ENCODE data around the gene ILDR1.

ILDR1 gene

DNA sequence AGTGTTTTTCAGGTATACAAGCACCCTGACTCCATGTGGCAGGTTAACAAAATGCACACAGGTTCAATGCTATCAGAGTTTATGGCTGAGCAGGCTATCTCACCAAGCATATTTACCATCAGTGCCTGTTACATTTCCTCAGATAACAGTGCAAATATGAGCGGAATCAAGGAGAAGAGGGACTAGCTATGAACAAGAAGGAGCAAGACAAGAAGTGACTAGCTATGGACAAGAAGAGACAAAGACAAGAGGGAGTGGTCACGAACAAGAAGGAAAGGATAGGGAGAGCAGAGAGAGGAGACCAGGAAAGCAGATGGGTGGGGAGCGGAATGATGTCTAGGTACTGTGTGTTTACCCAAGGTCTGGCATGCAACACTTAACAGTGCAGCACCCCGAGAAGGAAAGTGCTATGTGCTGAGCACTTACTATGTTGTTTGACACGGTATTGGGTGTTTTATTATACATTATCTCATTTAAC is 8.6 kb downstream of the ILDR1 start:
- no peak for DNase-seq

DNA sequence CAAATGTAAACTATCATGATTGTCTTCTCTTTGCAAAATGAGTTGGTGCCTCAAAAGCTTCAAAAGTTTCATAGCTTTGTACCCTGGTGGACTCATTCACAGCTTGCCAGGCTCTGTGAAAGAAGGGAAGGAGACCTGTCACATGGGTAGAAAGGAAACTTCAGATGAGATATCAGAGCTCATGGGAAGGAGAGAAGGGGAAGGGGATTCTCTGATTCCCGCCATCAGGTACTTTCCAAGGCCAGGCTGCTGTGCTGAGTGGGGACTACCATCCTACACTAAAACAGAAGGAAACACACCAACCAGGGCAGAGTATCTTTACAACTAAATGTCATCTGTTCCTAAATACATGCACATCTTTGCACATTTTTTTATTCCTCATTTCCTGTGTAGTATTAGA is 9.2 kb downstream of the ILDR1 start:
- DNase-seq = no peak

DNA sequence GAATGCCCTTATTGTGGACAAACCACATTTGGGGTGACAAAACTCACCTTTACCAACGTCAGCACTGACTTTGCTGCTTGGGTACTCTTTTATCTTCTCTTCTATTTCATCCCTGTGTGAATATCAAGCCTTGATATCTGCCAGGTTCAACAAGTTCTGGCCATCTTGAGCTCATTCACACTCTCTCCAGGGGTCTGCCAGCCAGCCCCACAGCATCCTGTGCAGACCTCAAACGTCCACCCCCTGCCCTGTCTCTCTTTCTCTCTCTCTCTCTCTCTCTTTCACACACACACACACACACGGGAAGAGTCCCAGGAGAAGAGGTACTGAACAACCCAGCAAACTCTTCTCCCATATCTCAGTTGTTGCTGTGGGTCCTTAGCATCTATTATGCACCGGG is 10.7 kb downstream of the ILDR1 start:
- DNase-seq = no peak

DNA sequence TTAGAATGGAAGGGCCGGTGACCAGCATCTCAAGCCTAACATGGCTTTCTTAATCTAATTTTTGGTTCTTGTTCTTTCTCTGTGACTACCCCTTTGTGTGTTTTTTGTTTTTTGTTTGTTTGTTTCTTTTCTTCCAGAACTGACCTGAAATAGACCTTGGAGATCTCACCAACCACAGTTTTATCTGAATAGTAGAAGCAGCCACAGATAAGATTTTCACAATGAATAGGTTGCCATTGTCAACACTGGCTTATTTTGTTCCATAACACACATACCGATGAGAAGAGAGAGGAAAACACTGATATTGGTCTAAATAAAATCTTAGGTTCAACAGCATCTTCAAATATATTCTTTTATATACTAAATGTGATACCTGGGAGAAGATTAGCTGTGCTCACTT is 11.5 kb downstream of the ILDR1 start:
- no peak for DNase-seq

DNA sequence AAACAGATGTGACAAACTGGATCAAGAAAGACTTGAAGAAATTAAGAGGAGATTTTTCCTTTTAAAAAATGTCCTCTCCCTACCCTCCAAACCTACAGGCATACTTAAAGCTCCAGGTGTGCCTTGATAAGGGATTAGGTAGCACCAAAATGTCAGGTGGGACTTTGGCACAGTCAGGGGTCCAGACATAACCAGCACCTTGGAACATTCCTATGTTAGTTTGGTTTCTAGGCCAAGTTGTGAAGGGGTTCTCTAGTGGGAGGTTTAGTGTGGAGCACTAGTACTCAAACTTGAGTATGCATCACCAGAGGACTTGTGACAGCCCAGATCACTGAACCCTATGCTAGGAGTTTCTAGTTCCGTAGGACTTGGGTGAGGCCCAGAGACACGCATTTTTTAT is 13.9 kb downstream of the ILDR1 start:
- no peak for DNase-seq

DNA sequence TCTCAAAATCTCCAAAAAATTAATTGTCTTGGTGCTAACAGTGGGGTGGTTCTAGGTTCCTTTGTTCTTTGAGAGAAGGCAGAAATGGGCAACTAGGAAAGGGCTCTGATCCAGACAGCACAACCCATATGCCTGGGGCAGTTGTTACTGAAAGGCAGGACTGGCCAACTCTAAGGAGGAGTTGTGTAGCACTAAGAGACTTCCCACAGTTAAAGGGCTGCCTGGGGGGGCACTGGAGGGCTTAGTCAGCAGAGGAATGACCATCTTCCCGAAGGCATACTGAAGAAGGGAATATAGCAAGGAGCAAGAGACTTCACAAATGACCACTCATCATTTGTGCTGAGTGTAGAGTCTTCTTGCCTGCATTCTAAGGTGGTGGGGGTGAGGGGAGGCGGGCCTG is 15.8 kb downstream of the ILDR1 start:
- DNase-seq = no peak

DNA sequence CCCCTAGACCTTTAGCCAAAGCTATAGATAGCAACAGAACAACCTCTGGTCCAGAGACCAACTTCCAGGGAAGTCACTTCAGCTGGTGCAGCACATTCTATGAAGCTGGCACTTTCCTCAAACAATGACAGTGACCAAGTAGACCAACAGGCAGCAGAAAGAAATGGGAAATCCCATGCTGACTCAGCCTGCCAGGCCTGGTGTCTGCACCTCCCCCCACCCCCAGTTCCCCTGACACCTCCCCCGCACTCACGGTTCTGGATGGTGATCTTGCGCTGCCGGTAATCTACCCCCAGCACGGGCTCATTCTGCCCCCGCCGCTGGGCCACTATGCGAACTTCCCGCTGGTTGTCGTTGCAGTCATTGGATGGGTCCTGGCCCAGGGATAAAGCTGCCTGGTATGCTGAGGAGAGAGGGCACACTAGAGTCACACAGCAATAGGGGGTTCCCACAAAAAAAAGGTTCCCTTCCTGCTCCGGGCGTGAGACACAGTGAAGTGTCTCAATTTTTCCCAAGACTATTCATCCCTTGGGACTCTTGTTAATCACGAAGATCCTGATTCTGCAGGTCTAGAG is 17.0 kb downstream of the ILDR1 start:
- DNase-seq = no peak

DNA sequence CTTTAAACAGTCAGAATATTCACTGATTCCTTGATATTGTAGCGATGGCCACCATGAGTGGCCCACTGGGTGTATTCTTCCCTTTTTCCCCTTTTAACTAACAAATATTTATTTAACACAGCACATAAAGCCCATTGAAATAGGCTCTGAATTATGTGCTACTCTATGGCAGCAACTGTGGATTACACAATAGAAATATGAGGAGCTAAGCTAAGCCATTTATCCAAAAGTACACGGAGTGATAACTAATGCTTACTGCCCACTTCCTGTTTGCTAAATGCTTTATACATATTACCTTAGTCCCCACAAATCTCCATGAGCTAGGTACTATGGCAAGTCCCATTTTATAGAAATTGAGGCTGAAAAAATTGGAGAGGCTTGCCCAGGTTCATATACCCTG is 17.9 kb downstream of the ILDR1 start:
- DNase-seq = no peak

DNA sequence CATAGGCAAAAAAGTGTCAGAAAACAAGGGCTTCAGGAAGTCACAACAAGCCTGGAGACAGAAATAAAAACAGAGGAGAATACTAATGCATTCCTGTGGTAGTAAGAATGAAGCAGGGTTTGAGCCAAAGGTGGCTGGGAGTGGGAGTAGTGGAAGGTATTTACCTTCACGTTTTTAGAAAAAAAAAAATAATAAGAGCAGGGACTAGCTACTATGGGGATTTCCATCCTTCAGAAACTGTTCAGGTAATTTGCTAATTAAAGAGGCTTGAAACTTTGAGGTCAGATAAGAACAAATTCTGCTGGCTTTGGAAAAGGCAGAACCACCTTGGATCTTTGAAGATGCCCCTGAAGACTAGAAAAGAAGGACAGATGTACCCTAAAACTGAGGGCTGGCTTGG is 18.4 kb downstream of the ILDR1 start:
- DNase-seq = no peak

DNA sequence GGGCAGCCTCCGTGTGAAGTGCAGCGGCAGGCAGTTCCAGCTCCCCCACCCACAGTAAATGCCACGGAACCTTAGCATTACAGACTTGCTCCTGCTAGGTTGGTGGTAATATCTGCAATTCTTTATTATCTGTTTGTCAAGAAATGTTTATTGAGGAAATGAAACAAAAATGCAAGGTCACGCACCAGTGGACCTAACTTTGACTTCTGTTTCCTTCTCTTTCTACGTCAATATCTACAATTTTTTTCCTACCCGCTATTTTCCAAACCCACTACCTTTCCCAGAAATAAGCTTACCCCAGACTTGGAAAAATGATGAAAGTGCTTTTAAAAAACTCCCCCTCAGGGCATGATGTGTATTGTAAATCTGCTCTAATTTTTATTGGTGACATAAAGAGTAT is 18.9 kb downstream of the ILDR1 start:
- DNase-seq = no peak

DNA sequence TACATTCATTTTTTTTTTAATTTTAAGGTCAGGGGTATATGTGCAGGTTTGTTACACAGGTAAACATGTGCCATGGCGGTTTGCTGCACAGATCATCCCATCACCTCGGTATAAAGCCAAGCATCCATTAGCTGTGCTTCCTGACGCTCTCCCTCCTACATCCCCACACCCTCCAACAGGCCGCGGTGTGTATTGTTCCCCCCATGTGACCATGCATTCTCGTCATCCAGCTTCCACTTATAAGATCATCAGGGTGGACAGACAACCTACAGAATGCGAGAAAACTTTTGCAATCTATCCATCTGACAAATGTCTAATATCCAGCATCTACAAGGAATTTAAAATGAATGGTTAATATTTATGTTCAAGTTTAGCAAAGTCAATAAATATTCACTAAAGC is 19.4 kb downstream of the ILDR1 start:
- DNase-seq = no peak

DNA sequence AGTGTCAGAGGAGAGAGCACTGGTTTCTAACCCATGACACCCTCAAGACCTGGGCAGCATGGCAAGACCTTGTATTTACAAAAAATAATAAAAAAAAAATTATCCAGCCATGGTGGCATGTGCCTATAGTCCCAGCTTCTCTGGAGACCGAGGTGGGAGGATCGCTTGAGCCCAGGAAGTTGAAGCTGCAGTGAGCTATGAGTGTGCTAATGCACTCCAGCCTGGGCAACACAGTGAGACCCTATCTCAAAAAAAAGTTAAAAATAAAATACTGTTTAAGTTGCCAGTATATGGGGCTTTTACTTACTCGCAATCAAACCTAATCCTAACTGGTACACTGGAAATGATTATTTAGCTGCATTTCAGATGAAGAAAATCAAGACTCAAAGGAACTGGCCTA is 20.2 kb downstream of the ILDR1 start:
- DNase-seq = no peak

DNA sequence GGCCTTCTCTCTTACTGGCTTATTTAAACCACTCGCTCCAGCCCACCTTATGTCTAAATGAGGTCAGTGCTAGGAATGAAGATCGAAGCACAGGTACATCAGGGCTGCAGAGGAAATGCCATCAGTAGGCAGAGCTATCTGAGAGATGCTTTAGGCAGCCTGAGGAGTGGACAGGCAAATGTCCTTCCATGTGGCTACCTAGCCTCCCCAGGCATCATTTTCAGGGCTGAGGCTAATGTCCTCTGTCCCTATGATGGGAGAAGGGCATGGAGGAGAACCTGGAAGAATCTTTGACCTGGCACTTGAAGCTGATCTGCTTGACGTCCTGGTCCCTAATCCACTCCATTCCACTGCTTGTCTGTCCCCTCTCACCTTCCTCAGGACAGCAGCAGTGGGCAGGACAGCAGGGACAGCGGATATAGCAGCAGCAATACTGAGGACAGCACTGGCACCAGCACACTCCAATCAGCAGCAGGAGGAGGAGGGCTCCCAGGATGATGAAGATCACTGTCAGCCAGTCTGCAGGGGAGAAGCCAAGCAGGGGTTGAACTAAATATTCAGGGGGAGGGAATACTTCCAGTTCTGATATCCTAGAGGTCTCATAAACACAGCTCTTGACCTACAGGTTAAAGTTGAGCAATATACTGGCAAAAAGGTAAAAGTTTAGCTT is 21.0 kb downstream of the ILDR1 start:
- DNase-seq = no peak

DNA sequence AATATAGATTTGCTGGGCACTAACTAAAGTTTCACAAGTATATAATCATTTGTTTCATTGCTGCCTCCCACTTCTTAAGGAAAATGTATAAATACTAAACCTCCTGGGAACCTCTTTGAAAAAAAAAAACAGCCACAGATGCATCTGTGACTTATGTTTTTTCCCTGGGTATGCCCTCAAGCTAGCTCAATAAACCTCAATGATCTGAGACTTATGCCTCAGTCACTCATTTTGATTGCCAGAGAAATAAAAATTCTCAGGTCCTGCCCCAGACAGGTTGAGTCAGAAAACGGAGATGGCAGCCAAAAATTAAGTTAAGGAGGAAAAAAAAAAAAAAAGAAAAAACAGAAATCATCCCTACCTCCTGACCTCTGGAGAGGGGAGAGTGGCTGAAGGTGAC is 22.1 kb downstream of the ILDR1 start:
- DNase-seq = no peak

DNA sequence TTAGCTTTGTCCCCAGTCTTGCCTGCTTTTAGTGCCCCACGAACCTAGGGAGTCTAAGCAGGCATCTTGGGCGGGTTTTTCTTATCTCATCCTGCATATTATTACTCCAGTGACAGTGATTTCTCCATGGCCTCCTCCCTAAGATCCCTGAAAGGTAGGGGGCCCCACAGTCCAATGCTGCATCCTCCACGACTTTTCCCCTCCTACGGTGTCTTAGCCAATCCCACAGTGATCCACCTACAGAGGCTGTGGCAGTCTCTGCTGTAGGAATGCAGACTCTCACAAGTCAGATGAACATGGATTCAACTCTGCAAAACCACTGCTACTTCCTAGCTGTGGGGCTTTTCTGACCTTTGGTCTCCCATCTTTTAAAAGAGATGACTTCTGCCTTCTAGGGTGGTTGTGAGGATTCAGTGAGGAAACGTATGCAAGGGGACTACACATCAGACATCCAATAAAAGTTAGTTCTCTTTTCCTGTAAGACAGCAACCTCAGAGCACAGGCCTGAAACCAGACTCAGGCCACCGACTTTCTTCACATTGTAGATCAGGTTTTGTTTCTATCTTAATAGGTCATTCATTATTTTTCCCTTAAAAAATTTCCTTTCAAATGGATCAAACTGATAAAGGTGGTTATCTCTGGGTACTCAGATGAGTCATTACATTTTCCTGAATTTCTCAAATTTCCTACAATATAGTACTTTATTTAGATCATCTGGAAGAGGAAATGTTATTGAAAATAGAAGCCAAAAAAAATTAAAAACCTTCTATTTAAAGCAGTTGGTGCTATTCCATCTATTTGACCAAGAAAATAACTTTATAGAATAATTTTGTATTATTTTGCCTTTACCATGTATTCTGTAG is 23.2 kb downstream of the ILDR1 start:
- no peak for DNase-seq

DNA sequence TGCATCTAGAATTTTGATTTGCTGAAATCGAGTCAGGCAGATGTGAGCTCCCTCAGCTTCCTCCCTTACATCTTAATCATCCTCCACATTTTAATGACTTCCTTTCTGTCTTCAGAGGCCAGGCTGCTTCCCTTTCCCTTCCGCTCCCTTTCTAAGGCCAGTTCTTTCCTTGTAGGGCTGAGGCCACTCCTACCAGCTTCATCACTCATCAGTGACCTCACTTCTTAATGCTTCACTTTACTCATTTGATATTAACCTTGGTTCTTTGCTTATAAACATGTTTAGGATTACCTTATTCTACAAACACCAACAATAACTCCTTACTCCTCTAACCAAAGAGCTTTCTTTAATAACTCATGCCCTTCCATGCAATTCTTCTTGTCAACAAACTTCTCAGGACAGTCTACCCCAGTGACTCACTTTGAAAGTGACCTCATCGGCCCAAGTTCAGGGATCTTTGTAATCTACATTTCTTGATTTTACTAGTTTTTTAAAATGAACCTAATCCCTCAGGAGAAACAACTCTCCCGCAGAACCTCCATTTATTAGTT is 23.9 kb downstream of the ILDR1 start:
- no peak for DNase-seq

DNA sequence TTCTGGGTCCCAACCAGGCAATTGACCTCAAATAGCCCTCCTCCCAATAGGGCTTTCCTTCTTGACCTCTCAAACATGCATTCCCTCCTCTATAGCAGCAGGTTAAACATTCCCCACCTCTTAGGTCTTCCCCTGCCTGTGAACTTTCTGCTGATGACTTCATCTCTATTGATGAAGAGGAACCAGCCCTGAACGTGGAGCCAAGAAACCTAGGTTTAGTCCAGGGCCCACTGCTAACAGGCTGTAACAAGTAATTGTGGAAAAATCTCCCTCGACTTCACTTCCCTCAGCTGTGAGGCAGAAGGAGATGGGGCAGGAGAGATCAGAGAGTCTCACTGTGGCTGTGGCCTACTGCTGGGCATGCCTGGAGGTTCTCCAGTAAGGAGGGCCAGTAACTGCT is 24.7 kb downstream of the ILDR1 start:
- no peak for DNase-seq

DNA sequence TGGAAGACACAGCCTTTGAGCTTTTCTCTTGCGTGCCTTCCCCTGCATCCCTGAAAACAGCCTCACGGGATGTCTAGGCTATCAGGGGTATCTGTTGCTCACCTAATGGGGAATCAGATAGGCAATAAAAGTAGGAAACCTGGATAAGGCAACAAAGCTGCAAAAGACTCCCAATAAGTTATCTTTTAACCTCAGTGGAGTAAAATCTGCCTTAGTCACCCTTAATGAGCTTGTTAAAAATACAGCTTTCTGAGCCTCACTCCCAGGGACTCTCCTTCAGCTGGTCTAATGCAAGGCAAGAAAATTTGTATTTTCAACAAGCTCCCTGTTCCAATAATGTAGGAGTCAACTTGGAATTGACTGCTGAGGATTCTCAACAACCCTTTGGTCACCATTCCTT is 25.6 kb downstream of the ILDR1 start:
- no peak for DNase-seq

DNA sequence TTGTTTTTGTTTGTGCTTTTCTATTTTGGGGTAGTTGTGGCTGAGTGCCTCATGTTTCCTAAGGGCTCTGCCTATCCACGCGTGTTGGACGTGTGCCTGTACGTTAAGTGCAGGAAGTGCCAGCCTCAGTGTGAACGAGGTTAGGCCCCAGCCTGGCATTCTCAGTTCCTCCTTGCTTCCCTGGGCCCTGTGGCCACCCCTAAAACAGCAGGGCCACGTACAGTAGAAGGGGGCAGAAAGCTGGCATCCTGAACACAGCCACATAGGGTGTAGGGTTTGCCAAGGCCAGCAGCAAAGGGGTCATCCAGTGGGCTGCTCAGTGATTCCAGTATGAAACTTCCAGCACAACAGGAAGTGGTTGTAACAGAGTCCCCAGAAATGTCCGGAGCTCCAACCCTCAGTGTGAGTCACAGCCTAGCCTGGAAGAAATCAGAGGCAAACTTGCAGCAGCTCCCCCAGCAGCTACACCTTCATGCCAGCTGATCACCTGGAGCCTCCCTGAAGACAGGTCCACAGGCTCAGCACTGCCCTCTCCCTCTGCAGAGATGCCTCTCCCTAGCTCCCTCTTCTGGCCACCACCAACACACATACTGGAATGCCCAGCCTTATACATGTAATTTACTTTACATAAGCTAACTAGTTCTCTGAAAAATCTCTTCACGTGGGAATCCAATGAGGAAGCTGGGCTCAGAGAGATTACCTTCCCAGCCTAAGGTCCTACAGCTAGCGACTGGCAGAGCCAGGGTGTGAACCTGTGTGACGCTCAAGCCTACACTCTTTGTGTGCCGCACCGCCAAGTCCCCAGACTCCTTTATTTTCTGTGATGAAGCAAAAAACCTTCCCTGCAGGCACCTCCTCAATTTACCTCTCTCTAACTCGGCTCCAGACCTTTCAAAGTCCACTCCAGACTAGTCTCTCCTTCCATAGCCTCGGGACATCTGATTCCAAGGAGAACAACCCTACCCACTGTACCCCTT is 26.6 kb downstream of the ILDR1 start:
- DNase-seq = peak; percentile 22

DNA sequence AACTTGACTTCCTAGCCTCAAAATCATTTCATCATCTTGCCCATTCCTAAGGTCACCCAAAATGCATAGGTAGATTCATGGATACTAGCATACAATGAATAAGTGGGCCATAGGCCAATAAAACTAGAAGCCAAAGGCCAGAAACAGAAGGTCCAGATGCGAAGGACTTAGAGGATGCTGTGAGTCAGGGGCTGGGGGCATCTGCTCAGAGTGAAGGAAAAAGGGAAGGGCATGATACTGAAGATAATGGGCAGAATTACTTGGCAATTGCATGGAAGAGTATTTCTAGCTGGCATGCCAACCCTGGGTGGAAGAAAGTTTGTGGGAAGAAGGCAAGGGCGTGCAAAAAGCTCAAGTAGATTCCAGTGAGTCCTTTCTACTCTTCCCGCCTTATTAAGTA is 27.5 kb downstream of the ILDR1 start:
- DNase-seq = no peak

DNA sequence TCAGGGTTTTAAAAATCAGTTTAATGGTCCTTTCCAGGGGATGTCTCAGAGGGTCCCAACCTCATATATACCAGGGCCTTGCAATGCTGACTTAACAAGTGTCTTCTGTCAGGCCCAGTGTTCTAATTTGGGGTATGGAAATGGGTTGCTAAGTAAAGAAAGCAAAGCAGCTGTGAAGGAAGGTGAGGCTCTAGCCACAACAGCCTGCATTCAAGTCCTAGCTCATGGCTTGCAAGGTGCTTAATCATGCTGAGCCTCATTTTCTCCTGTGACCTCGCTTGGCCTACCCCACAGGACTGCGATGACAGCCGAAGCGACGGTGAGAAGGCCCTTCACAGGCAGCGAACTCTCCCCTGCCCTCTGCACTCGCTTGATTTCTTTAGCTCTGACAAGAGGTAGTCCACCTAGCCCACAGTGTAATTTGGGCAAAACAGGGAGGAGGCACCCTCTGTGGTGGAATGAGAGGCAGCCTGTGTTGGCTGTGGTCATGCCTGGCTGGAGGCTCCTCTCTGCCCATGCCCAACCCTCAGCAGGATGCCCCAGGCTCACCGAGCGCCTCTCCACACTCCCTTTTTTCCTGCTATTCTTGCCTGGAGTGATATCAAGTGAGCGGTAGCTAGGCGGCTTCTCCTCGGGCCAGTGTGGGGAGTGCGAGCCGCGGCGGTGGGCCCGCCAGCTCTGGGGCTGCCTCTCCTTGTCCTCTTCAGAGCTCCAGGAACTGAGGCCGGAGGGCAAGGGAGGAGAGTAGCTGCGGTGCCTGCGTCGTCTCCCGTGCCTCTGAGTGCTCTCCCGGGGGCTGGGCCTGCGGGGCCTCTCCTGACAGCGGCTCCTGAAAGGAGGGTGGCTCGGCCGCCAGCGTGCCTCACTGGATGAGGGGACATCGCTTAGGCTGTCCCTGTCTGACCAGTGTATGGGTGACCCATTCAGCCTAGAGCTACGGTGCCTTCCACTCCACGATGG is 29.2 kb downstream of the ILDR1 start:
- DNase-seq = no peak
